RWPE1 (cell line): Measurements from ENCODE around the gene IKBKE.
A peak's percentile ranks its signal among the peaks of the same experiment; 100 is the strongest.

Experiments used
- CTCF ChIA-PET: fragments of 350-600 bp; sonication (Branson Sonifier 250); formaldehyde crosslinking; extraction: SDS; loops from one replicate; lab custom pipeline; 2021; lab: Yijun Ruan, JAX
- POLR2A ChIA-PET: fragments of 400-600 bp; formaldehyde crosslinking; extraction: SDS; loops from one replicate; lab custom pipeline; 2020; ENCODE audit warnings: antibody characterized with exemption; ENCODE audit not compliant: low non-redundant PET; lab: Yijun Ruan, JAX
- DNase-seq: peaks from one replicate; pipeline ENCODE4 v3.0.0; 2012; ENCODE audit warnings: low spot score
- H3K27ac ChIP-seq: fragments of 450-650 bp; 2 replicates; pipeline ENCODE4 v1.5.1; 2017
- CTCF ChIP-seq: fragments of 450-650 bp; conservative IDR thresholded peaks from 2 replicates; pipeline ENCODE4 v1.5.1; 2017; ENCODE audit warnings: low read depth, mild to moderate bottlenecking

IKBKE gene

GRCh38 chr1:206463137-206463536 is 7.1 kb upstream of the IKBKE start:
- no peak for DNase-seq
- TF ChIP-seq CTCF, result no peak
- no peak overlapping the region for H3K27ac ChIP-seq
- CTCF ChIA-PET, result interaction anchor here (0.6 to 2.3 kb wide), 4 partner anchors 17 to 296 kb away, joined by 3 to 11 read pairs (median 5); no protein-coding TSS in a partner anchor
- POLR2A ChIA-PET, result no interaction called here

- H3K27ac ChIP-seq, result no peak overlapping the region
- DNase-seq, result no peak
- CTCF ChIA-PET, result interaction anchor here (1.0 to 1.4 kb wide), 2 partner anchors 154 to 200 kb away, joined by 3 to 7 read pairs; no protein-coding TSS in a partner anchor
- POLR2A ChIA-PET, result no interaction called here
- no peak for TF ChIP-seq CTCF
These were observed 6.4 kb upstream of the IKBKE start for GRCh38 chr1:206463911-206464310.

DNA sequence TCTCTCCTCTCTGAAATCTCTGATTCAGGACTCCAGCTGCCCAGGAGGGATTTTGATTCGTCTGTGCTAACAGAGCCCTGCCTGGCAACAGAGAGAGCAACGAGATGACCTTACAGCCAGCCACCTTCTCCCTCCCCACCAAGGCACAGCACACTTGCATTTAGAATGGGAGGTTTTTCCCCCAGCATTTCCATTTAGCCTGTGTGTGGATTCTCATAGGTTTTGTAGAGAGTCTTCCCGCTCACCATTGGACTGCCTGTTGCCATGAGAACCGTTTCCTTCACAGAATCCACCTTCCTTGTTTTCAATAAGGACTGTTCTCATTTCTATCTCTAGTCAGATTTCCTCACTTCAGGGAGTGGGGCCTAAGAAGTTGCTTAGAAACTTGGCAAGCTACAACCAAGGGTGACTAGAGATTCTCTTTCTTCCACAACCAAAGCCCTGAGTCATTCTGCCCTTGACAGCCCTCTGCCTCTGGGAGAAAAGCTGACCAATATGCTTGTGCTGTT is 5.8 kb upstream of the IKBKE start:
- DNase-seq, result peak; percentile 53
- H3K27ac ChIP-seq, result peak overlapping the region; percentile 19; the same call in 1 of the 2 replicates
- no peak for TF ChIP-seq CTCF
- CTCF ChIA-PET, result interaction anchor here (1.2 to 1.3 kb wide), 2 partner anchors 15 to 148 kb away, joined by 3 to 6 read pairs; partner anchors contain the start of gene EIF2D
- POLR2A ChIA-PET, result interaction anchor here (0.9 kb wide), 1 partner anchor 34 kb away, joined by 3 read pairs; no protein-coding TSS in a partner anchor

DNA sequence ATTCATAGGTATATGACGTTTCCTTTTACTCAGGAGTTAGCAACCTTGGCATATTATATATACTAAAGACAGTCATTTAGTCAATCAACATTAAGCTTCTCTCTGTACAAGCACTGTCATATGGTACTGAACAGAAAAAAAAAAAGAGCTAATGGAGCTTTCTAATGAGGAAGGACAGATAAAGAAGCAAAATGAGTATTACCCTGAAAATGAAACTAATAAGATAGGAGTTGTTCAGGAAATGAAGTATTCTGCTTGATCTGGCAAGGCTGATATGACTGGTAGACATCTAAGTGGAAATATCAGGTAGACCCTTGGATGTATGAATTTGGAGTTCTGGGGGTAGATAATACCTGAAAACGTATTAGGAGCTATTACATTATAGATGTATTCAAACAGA is 4.3 kb upstream of the IKBKE start:
- H3K27ac ChIP-seq, result no peak overlapping the region
- no peak for TF ChIP-seq CTCF
- ChIA-PET CTCF (interaction anchor here (0.6 to 1.0 kb wide), 3 partner anchors 11 to 582 kb away, joined by 3 to 4 read pairs (median 3); no protein-coding TSS in a partner anchor), POLR2A (no interaction called here)
- no peak for DNase-seq

DNA sequence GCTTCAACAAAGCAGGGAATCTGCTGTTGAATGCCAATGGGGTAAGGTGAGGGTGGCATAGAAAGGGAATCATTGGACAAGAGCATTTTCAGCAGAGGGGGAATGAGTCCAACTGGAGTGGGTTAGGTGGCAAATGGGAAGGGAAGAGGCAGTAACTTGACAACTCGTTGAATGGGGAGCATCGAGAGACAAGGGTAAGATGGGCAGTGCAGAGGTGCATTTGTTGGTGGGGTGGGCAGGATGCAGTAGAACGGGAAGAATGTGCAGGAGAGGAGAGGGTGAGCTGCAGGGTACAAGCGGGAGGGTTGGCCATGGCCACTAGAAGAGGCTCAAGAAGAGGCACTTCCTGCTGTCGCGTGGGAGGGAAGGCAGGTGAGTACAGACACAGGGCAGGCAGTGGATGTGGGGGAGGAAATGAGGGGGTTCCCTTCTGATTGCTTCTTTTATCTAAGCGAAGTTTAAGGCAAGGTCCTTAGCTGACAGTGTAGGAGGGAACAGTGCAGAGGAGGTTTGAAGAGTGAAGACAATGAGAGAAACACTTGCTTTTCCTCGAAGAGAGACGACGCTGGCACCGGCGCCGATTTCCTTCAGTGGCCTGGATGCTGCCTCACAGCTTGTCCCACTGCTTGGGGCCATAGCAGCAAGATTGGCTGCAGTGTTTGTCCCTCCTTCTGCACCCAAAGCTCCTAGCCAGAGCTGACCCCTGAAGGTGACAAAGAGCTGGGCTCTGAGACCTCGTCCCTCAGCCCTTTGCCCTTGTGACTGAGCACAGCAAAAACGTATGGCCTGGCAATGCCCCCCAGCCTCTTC is 3.2 kb upstream of the IKBKE start:
- POLR2A ChIA-PET, result interaction anchor here (0.6 kb wide), 1 partner anchor 1636 kb away, joined by 3 read pairs; no protein-coding TSS in a partner anchor
- H3K27ac ChIP-seq, result no peak overlapping the region
- DNase-seq, result no peak
- CTCF ChIA-PET, result interaction anchor here (0.6 to 1.0 kb wide), 3 partner anchors 11 to 143 kb away, joined by 3 to 7 read pairs (median 3); no protein-coding TSS in a partner anchor
- no peak for TF ChIP-seq CTCF

DNA sequence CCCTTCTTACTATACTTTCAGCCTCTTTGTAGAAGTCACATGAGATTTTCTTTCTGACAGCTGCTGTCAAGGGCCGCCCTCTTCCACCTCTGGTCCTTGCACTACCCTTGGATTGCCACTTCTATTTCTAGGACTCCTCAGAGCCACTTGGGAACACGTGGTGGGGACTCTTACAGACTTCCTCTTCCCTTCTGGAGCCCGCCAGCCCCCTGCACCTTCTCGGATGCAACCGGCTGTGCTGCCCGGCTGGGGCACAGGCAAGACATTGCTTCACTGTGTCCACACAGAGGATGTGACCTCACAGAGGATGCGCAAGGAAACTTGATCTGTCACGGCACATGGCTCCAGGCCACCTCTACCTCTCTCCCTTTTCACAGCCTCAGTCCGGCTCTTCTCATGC is 2.4 kb upstream of the IKBKE start:
- CTCF ChIA-PET, result interaction anchor here (0.6 to 0.8 kb wide), 2 partner anchors 10 to 142 kb away, joined by 3 read pairs; no protein-coding TSS in a partner anchor
- POLR2A ChIA-PET, result no interaction called here
- no peak overlapping the region for H3K27ac ChIP-seq
- TF ChIP-seq CTCF, result no peak
- DNase-seq, result no peak
